Measurements from ENCODE around the gene FBXL16. TPM values are rescaled to one million over a fixed set of nuclear protein-coding genes. Genes with fewer than 3 reads are reported as not detected.

The FBXL16 gene
- total and polyA plus RNA-seq, 2 experiments from 2014 or later = 0.07 to 0.28 TPM

DNA sequence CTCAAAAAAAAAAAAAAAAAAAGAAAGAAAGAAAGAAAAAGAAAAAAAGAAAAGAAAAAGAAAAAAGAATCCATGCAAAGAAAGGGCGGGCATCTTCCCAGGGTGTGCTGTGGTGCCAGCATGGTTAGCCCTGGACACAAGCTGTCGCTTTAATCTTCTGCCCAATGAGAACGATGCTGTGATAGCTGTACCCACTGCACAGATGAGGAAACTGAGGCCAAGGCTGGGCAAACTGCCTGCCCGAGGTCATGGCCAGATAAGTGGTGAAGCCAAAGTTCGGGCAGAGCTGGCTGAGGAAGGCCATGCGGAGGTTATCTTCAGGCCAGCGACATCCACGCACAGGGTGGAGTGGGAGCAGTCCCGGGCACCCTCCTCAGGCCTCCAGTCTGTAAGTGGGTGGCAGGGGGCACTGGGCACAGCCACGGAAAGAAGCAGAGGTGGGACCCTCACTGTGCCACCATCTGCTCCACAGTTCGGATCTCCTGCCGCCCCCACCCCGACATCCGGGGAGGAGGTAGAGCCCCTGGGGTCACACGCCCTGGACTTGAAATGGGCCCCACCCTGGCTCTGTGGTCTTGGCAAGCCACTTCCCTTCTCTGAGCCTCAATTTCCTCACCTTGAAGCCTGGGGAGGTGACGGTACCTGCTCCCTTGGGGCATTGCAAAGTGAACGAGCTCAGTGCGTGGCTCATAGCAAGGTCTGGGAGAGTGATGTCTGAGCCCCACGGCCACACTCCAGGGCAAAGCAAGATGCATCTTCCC, 6.5 kb downstream of the FBXL16 start:
- H3K9me2 ChIP-seq (replicated peaks; ENCODE audit: insufficient read depth) = no peaks in the 10 kb centered on the region
- no peaks in the 10 kb centered on the region for H3K36me3 ChIP-seq (replicated peaks; ENCODE audit: insufficient read depth, low read depth)
- H3K4me1 ChIP-seq (ENCODE audit: insufficient read depth) = peaks cover 4% of the 10 kb centered on the region
- DNase-seq (ENCODE audit: low spot score) = no peak
- no peak overlapping the region for H2AFZ ChIP-seq
- H3K27me3 ChIP-seq = peaks cover 84% of the 10 kb centered on the region
- no peak for TF ChIP-seq EZH2 (IDR thresholded peaks at IDR 0.05; ENCODE audit: borderline replicate concordance)
- TF ChIP-seq, protein P1, sequence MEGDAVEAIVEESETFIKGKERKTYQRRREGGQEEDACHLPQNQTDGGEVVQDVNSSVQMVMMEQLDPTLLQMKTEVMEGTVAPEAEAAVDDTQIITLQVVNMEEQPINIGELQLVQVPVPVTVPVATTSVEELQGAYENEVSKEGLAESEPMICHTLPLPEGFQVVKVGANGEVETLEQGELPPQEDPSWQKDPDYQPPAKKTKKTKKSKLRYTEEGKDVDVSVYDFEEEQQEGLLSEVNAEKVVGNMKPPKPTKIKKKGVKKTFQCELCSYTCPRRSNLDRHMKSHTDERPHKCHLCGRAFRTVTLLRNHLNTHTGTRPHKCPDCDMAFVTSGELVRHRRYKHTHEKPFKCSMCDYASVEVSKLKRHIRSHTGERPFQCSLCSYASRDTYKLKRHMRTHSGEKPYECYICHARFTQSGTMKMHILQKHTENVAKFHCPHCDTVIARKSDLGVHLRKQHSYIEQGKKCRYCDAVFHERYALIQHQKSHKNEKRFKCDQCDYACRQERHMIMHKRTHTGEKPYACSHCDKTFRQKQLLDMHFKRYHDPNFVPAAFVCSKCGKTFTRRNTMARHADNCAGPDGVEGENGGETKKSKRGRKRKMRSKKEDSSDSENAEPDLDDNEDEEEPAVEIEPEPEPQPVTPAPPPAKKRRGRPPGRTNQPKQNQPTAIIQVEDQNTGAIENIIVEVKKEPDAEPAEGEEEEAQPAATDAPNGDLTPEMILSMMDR (IDR thresholded peaks at IDR 0.05; ENCODE audit: poor library complexity) = no peak
- no peak for TF ChIP-seq EZH2phosphoT487 (IDR thresholded peaks at IDR 0.05; ENCODE audit: low read depth, severe bottlenecking, unreplicated experiment)
- H3K79me2 ChIP-seq = no peaks in the 10 kb centered on the region
- 79% methylated on average over 18 of the region's 19 CpGs for WGBS (ENCODE audit: low lambda C conversion rate, missing lambda C conversion rate)
- H4K20me1 ChIP-seq (ENCODE audit: insufficient read depth, poor library complexity, severe bottlenecking) = no peaks in the 10 kb centered on the region
- no peak overlapping the region for H3K4me3 ChIP-seq
- no peak overlapping the region for H3K27ac ChIP-seq
- no peaks in the 10 kb centered on the region for H3K9me3 ChIP-seq (ENCODE audit: low read depth)
- H3K4me2 ChIP-seq = no peak overlapping the region

DNA sequence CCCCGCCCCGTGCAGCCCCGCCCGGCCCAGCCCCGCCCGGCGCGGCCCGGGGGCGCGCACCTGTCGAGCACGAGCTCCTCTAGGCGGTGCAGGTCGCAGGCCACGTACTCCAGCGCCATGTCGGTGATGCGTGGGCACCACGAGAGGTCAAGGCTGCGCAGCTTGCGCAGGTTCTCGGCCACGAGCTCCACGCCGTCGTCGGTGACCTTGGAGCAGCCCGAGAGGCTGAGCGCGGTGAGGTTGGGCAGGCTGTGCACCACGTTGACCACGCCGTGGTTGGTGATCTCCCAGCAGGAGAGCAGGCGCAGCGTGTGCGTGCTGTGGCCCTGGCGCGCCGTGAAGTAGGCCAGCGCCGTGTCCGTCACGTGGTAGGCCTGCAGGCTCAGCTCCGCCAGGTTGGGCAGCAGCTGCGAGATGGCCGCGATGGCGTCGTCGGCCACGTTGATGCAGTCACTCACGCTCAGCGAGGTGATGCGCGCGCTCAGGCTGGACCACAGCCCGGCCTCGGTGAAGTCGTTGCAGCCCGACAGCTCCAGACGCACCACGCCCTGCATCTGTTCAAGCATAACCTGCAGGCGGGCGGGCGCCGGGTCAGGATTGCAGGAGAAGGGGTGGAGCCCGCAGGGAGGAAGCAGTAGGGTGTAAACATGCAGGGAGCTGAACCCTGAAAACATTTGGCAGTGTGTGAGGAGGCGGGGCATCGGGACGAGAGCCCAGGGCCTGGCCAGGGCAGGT, 10.1 kb downstream of the FBXL16 start:
- Histone ChIP-seq H3K4me2 (peak overlapping the region; percentile 67), H3K36me3 (replicated peaks; ENCODE audit: insufficient read depth, low read depth) (no peaks in the 10 kb centered on the region), H3K27ac (no peak overlapping the region), H3K27me3 (peaks cover 72% of the 10 kb centered on the region), H3K9me3 (ENCODE audit: low read depth) (no peaks in the 10 kb centered on the region), H3K4me3 (no peak overlapping the region), H2AFZ (no peak overlapping the region), H3K9me2 (replicated peaks; ENCODE audit: insufficient read depth) (no peaks in the 10 kb centered on the region), H3K4me1 (ENCODE audit: insufficient read depth) (peaks cover 4% of the 10 kb centered on the region), H4K20me1 (ENCODE audit: insufficient read depth, poor library complexity, severe bottlenecking) (no peaks in the 10 kb centered on the region), H3K79me2 (no peaks in the 10 kb centered on the region)
- TF ChIP-seq EZH2 (IDR thresholded peaks at IDR 0.05; ENCODE audit: borderline replicate concordance) (no peak), EZH2phosphoT487 (IDR thresholded peaks at IDR 0.05; ENCODE audit: low read depth, severe bottlenecking, unreplicated experiment) (no peak)
- DNase-seq (ENCODE audit: low spot score) = no peak
- WGBS (ENCODE audit: low lambda C conversion rate, missing lambda C conversion rate) = 12% methylated on average over 60 of the region's 71 CpGs

DNA sequence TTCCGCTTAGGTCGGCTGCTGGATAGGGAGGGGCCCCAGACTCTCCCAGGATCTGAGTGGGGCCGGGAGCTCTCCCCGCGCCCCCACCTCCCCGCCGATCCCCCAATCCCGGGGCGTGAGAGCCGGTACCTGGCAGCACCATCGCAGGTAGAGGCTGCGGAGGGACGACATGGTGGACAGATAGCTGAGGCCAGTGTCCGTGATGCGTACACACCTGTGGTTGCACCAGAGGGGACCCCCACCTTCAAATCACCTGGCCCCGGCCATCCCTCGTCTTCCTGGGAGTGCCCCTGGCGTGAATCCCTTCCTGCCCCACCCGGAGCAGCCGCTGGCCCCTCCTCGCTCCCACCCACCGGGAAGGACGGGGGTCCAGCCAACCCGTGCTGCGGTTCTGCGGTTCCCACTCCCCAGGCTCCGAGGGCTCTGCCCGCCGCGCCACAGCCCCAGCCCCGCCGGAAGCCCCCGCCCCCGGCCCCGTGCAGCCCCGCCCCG, 10.7 kb downstream of the FBXL16 start:
- Histone ChIP-seq H3K9me2 (replicated peaks; ENCODE audit: insufficient read depth) (no peaks in the 10 kb centered on the region), H3K4me3 (no peak overlapping the region), H3K27me3 (peaks cover 66% of the 10 kb centered on the region), H4K20me1 (ENCODE audit: insufficient read depth, poor library complexity, severe bottlenecking) (no peaks in the 10 kb centered on the region), H3K4me2 (peak overlapping the region; percentile 67), H2AFZ (no peak overlapping the region), H3K27ac (no peak overlapping the region), H3K79me2 (peaks cover 2% of the 10 kb centered on the region), H3K36me3 (replicated peaks; ENCODE audit: insufficient read depth, low read depth) (no peaks in the 10 kb centered on the region), H3K4me1 (ENCODE audit: insufficient read depth) (peaks cover 4% of the 10 kb centered on the region), H3K9me3 (ENCODE audit: low read depth) (no peaks in the 10 kb centered on the region)
- WGBS (ENCODE audit: low lambda C conversion rate, missing lambda C conversion rate) = 3% methylated on average over 15 of the region's 37 CpGs
- TF ChIP-seq EZH2phosphoT487 (IDR thresholded peaks at IDR 0.05; ENCODE audit: low read depth, severe bottlenecking, unreplicated experiment) = no peak
- peak; percentile 25 for TF ChIP-seq EZH2 (IDR thresholded peaks at IDR 0.05; ENCODE audit: borderline replicate concordance)
- TF ChIP-seq, protein P1 (IDR thresholded peaks at IDR 0.05; ENCODE audit: poor library complexity) = no peak
- no peak for DNase-seq (ENCODE audit: low spot score)
